Measurements from ENCODE around the gene RXFP2. TPM values are rescaled to one million over a fixed set of nuclear protein-coding genes. Genes with fewer than 3 reads are reported as not detected.

RXFP2 gene
- total and polyA plus RNA-seq, 9 of the 15 experiments (the other 6 are each of a cell fraction or from before 2014, with no cell fraction given), result not detected

- H3K4me2 ChIP-seq (ENCODE audit: insufficient read depth, low read length), result peak overlapping the region; percentile 52; the same call in 1 of the 2 replicates
- no peak overlapping the region for H3K9ac ChIP-seq (ENCODE audit: insufficient read depth in 1 of 2, low read depth in 2 of 2, low read length in 2 of 2)
- intact Hi-C loops (cut with micrococcal nuclease) (no loop called here), in situ Hi-C loops (cut with MboI) (no loop called here)
- 0 out of 5 replicates have a peak, but pooled peaks cover 0 to 4% of the 10 kb centered on the region in 2 experiments for H3K27me3 ChIP-seq (ENCODE audit: control insufficient read depth in 2 of 2, insufficient read depth in 2 of 2, low read length in 2 of 2)
- H3K36me3 ChIP-seq (ENCODE audit: control insufficient read depth, insufficient read depth, low read length), result no peaks in the 10 kb centered on the region
- CTCF ChIA-PET (ENCODE audit: low intra/inter-chr PET ratio), result no interaction called here
- no peaks in the 10 kb centered on the region for H3K9me3 ChIP-seq (replicated peaks; ENCODE audit: control insufficient read depth, insufficient read depth, low read depth, low read length)
- no peak overlapping the region for H3K27ac ChIP-seq (ENCODE audit: extremely low read depth, low read depth, low read length)
- FAIRE-seq (no peak), DNase-seq (ENCODE audit: extremely low read depth in 1 of 4, low spot score in 3 of 4) (peak in 3 of 4 experiments; percentile 5 to 36 (median 21)), ATAC-seq (peak; percentile 53)
- no peaks in the 10 kb centered on the region for H4K20me1 ChIP-seq (replicated peaks; ENCODE audit: control insufficient read depth, insufficient read depth, low read length)
- H3K9me1 ChIP-seq (ENCODE audit: control insufficient read depth, insufficient read depth, low read length), result no peaks in the 10 kb centered on the region
- H3K4me1 ChIP-seq (replicated peaks in 1 of 2; ENCODE audit: control insufficient read depth in 2 of 2, insufficient read depth in 2 of 2, low read length in 2 of 2), result peaks cover 0 to 10% of the 10 kb centered on the region in 2 experiments; a peak in 2 of 5 replicates
- 8% methylated on average over 12 of the region's 34 CpGs for WGBS (ENCODE audit: insufficient coverage, low coverage, missing lambda C conversion rate)
- H3K4me3 ChIP-seq, result peak overlapping the region; percentile 41
- peak overlapping the region; percentile 23; the same call in 1 of the 2 replicates for H2AFZ ChIP-seq (ENCODE audit: low read depth, low read length)
- H3K79me2 ChIP-seq (ENCODE audit: control insufficient read depth, insufficient read depth, low read length), result no peaks in the 10 kb centered on the region
- POLR2A ChIA-PET, result no interaction called here
- no TSS peak for BruUV-seq (replicated peaks)
- TF ChIP-seq ZHX1 (conservative IDR thresholded peaks at IDR 0.05; ENCODE audit: low read length), result no peak
- no peak for TF ChIP-seq ETV5 (CRISPR knock-in tag; IDR thresholded peaks at IDR 0.05; ENCODE audit: low read depth)
- no peak for TF ChIP-seq MTA3 (IDR thresholded peaks at IDR 0.05; ENCODE audit: borderline replicate concordance)
- TF ChIP-seq ZNF24 (IDR thresholded peaks at IDR 0.05), result no peak
- TF ChIP-seq ZC3H4 (CRISPR knock-in tag; IDR thresholded peaks at IDR 0.05; ENCODE audit: borderline replicate concordance), result no peak
- TF ChIP-seq STAG1 (CRISPR knock-in tag; IDR thresholded peaks at IDR 0.05; ENCODE audit: borderline replicate concordance), result no peak
Observed at GRCh38 chr13:31846961-31847752, 107.8 kb downstream of the RXFP2 start.

Measured in K562 (cell line).